Measurements from ENCODE around the gene ATP8A1. TPM values are rescaled to one million over a fixed set of nuclear protein-coding genes. Genes with fewer than 3 reads are reported as not detected.

Gene ATP8A1
- total and polyA plus RNA-seq, 12 donors: 14.4 to 58.3 (median 27.7) TPM

GRCh38 chr4:42618023-42618422 is 38.9 kb downstream of the ATP8A1 start:
- no peak overlapping the region for H3K27ac ChIP-seq
- no peaks in the 10 kb centered on the region for H3K4me1 ChIP-seq (replicated peaks in 1 of 2)
- intact Hi-C loops (cut with DNase I): no loop called here
- TF ChIP-seq CTCF (IDR thresholded peaks at IDR 0.05): no peak
- TF ChIP-seq POLR2A (IDR thresholded peaks at IDR 0.05): no peak
- no peaks in the 10 kb centered on the region for H3K36me3 ChIP-seq (replicated peaks in 1 of 2)
- H3K27me3 ChIP-seq: no peaks in the 10 kb centered on the region
- DNase-seq: no peak
- no peak overlapping the region for H3K4me3 ChIP-seq
- 90 to 95% (median 92%) methylated on average over 2 of the region's 2 CpGs for WGBS, 4 donors
- H3K9me3 ChIP-seq (replicated peaks in 1 of 3): no peaks in the 10 kb centered on the region

GRCh38 chr4:42617030-42617429 is 39.9 kb downstream of the ATP8A1 start:
- TF ChIP-seq CTCF (IDR thresholded peaks at IDR 0.05) (no peak), POLR2A (IDR thresholded peaks at IDR 0.05) (no peak)
- Histone ChIP-seq H3K27ac (no peak overlapping the region), H3K36me3 (replicated peaks in 1 of 2) (no peaks in the 10 kb centered on the region), H3K27me3 (no peaks in the 10 kb centered on the region), H3K4me1 (replicated peaks in 1 of 2) (no peaks in the 10 kb centered on the region), H3K9me3 (replicated peaks in 1 of 3) (no peaks in the 10 kb centered on the region), H3K4me3 (no peak overlapping the region)
- intact Hi-C loops (cut with DNase I): no loop called here
- DNase-seq: no peak
- 80 to 94% (median 90%) methylated on average over 2 of the region's 2 CpGs for WGBS, 4 donors

- H3K9me3 ChIP-seq (replicated peaks in 1 of 3): no peaks in the 10 kb centered on the region
- H3K4me3 ChIP-seq: no peak overlapping the region
- intact Hi-C loops (cut with DNase I): no loop called here
- 89 to 95% (median 93%) methylated on average over 6 of the region's 6 CpGs for WGBS, 4 donors
- no peak overlapping the region for H3K27ac ChIP-seq
- H3K27me3 ChIP-seq: no peaks in the 10 kb centered on the region
- H3K4me1 ChIP-seq (replicated peaks in 1 of 2): no peaks in the 10 kb centered on the region
- H3K36me3 ChIP-seq (replicated peaks in 1 of 2): no peaks in the 10 kb centered on the region
- no peak for DNase-seq
- TF ChIP-seq CTCF (IDR thresholded peaks at IDR 0.05): no peak
- TF ChIP-seq POLR2A (IDR thresholded peaks at IDR 0.05): no peak
Observed at GRCh38 chr4:42616572-42616971, 40.3 kb downstream of the ATP8A1 start.

GRCh38 chr4:42615131-42615763 is 41.7 kb downstream of the ATP8A1 start:
- WGBS, 4 donors: 86 to 94% (median 91%) methylated on average over 2 of the region's 2 CpGs
- TF ChIP-seq POLR2A (IDR thresholded peaks at IDR 0.05): no peak
- TF ChIP-seq CTCF (IDR thresholded peaks at IDR 0.05): no peak
- Histone ChIP-seq H3K27ac (no peak overlapping the region), H3K36me3 (replicated peaks in 1 of 2) (no peaks in the 10 kb centered on the region), H3K9me3 (replicated peaks in 1 of 3) (no peaks in the 10 kb centered on the region), H3K27me3 (no peaks in the 10 kb centered on the region), H3K4me3 (no peak overlapping the region), H3K4me1 (replicated peaks in 1 of 2) (no peaks in the 10 kb centered on the region)
- intact Hi-C loops (cut with DNase I): no loop called here
- DNase-seq: no peak

All from adrenal gland (tissue), 12 donors.